GM12878 (cell line): ENCODE data around the gene UQCR10.

Source experiments
- EP300 ChIP-seq, 2 experiments: fragments of 150-350 bp in 1 of 2; IDR thresholded peaks; 2 replicates each; pipeline ENCODE4 v1.6.1; 2011 to 2012; ENCODE audit warnings: low read depth in 2 of 2, low read length in 2 of 2, borderline replicate concordance in 1 of 2, improper control_type of control experiment in 1 of 2, inconsistent platforms in 1 of 2; ENCODE audit not compliant: control insufficient read depth in 1 of 2
- NFYB ChIP-seq: IDR thresholded peaks from 2 replicates; pipeline ENCODE4 v1.6.1; 2011; ENCODE audit warnings: low read depth, mild to moderate bottlenecking, low read length, improper control_type of control experiment, moderate library complexity; ENCODE audit not compliant: insufficient read depth
- POLR2A ChIP-seq: IDR thresholded peaks from 2 replicates; pipeline ENCODE4 v1.6.1; 2011; ENCODE audit warnings: low read depth, mild to moderate bottlenecking, low read length
- YY1 ChIP-seq: IDR thresholded peaks from 2 replicates; pipeline ENCODE4 v1.6.1; 2011; ENCODE audit warnings: low read depth, mild to moderate bottlenecking, low read length
- TF ChIP-seq, protein P1 (sequence below), 3 experiments: IDR thresholded peaks in 2 of 3; conservative IDR thresholded peaks in 1 of 3; 2 replicates each; pipeline ENCODE4 v1.5.1; 2011; ENCODE audit warnings: low read depth in 3 of 3, low read length in 3 of 3, mild to moderate bottlenecking in 3 of 3, control low read depth in 2 of 3, moderate library complexity in 2 of 3, inconsistent platforms in 1 of 3, mixed read lengths in 1 of 3; ENCODE audit not compliant: control insufficient read depth in 2 of 3, insufficient read depth in 1 of 3; ENCODE audit errors: extremely low read depth in 1 of 3
- TF ChIP-seq, protein P2 (sequence below): IDR thresholded peaks from 2 replicates; pipeline ENCODE4 v1.6.1; 2012; ENCODE audit warnings: low read length, inconsistent platforms

DNA sequence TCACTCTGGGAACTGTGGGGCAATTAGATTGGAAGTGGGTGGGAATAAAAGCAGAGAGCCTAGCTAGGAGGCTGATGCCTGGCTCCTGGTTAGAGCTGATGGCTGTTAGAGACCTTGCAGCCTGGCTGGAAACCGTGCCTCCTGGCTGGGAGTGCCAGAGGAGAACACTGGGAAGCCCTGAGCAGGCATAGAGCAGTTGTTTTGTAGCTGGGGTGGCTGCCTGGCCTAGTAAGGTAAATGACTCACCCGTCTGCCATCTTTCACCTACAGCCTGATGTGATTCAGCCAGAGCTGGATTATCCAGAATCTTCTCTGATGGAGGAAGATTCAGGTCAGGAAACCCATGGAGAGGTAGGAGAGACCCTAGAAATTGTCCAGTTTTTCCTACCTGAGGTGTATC is 6.1 kb downstream of the UQCR10 start:
- TF ChIP-seq, protein P1, sequence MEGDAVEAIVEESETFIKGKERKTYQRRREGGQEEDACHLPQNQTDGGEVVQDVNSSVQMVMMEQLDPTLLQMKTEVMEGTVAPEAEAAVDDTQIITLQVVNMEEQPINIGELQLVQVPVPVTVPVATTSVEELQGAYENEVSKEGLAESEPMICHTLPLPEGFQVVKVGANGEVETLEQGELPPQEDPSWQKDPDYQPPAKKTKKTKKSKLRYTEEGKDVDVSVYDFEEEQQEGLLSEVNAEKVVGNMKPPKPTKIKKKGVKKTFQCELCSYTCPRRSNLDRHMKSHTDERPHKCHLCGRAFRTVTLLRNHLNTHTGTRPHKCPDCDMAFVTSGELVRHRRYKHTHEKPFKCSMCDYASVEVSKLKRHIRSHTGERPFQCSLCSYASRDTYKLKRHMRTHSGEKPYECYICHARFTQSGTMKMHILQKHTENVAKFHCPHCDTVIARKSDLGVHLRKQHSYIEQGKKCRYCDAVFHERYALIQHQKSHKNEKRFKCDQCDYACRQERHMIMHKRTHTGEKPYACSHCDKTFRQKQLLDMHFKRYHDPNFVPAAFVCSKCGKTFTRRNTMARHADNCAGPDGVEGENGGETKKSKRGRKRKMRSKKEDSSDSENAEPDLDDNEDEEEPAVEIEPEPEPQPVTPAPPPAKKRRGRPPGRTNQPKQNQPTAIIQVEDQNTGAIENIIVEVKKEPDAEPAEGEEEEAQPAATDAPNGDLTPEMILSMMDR (IDR thresholded peaks at IDR 0.05 in 2 of 3, conservative IDR thresholded peaks at IDR 0.05 in 1 of 3; ENCODE audit: control insufficient read depth in 2 of 3, extremely low read depth in 1 of 3, insufficient read depth in 1 of 3, low read depth in 3 of 3, low read length in 3 of 3): no peak
- TF ChIP-seq, protein P2, sequence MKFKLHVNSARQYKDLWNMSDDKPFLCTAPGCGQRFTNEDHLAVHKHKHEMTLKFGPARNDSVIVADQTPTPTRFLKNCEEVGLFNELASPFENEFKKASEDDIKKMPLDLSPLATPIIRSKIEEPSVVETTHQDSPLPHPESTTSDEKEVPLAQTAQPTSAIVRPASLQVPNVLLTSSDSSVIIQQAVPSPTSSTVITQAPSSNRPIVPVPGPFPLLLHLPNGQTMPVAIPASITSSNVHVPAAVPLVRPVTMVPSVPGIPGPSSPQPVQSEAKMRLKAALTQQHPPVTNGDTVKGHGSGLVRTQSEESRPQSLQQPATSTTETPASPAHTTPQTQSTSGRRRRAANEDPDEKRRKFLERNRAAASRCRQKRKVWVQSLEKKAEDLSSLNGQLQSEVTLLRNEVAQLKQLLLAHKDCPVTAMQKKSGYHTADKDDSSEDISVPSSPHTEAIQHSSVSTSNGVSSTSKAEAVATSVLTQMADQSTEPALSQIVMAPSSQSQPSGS: no peak
- TF ChIP-seq POLR2A (no peak), EP300 (IDR thresholded peaks at IDR 0.05; ENCODE audit: borderline replicate concordance in 1 of 2, control insufficient read depth in 1 of 2, low read depth in 2 of 2, low read length in 2 of 2) (no peak), NFYB (no peak), YY1 (no peak)
